Left lung (tissue), 10 donors: ENCODE data around the gene JAK3. TPM values are rescaled to one million over a fixed set of nuclear protein-coding genes. Genes with fewer than 3 reads are reported as not detected.
A peak's percentile ranks its signal among the peaks of the same experiment; 100 is the strongest.

Experiments
- ATAC-seq: fragments of 200-7000 bp; cut with Tn5 transposase; one replicate; pipeline ENCODE4 v1.9.1; 2020; ENCODE audit warnings: moderate library complexity
- DNase-seq, 4 donors: peaks; one replicate each; pipeline ENCODE4 v3.0.0-alpha.2; 2013 to 2020
- H3K27ac ChIP-seq, 2 donors: fragments of 200-600 bp; sonication (generic) in 1 of 2; one replicate each; pipeline versions ENCODE4 v1.5.0 to v1.8.0; 2020 to 2021
- H3K27me3 ChIP-seq, 2 donors: fragments of 200-600 bp; sonication (generic) in 1 of 2; one replicate each; pipeline versions ENCODE4 v1.5.0 to v1.8.0; 2020 to 2021
- H3K36me3 ChIP-seq, 2 donors: fragments of 200-600 bp; sonication (generic) in 1 of 2; one replicate each; pipeline versions ENCODE4 v1.5.0 to v1.8.0; 2020 to 2021
- H3K4me1 ChIP-seq, 2 donors: fragments of 200-600 bp; one replicate each; pipeline ENCODE4 v1.8.0; 2021
- H3K4me3 ChIP-seq, 2 donors: fragments of 200-600 bp; sonication (generic) in 1 of 2; one replicate each; pipeline versions ENCODE4 v1.5.0 to v1.8.0; 2020 to 2021; ENCODE audit warnings: mild to moderate bottlenecking in 1 of 2
- H3K9me3 ChIP-seq, 2 donors: fragments of 200-600 bp; sonication (generic) in 1 of 2; one replicate each; pipeline versions ENCODE4 v1.5.0 to v1.8.0; 2020 to 2021
- intact Hi-C, 2 donors: fragments of 100-400 bp; cut with DNase I; formaldehyde crosslinking; loops; one replicate each; pipeline versions ENCODE4 v1.11.2 to v1.14.2; 2022
- polyA plus RNA-seq, 6 donors: library from polyadenylated mRNA; unstranded; fragments of 120-200 nt; gene quantifications; one replicate each; pipeline ENCODE4 v1.2.1, GENCODE V29; 2013; ENCODE audit not compliant: insufficient read length in 6 of 6
- total RNA-seq, 2 donors: library from RNA; stranded (reverse); fragmentation: NEBNext Ultra II Directional; extraction: Animal tissue kit (Norgen Biotek cat#: 25700); gene quantifications; one replicate each; pipeline ENCODE4 v1.2.1, GENCODE V29; 2021
- TF ChIP-seq, protein P1 (sequence below), 2 donors: fragments of 200-600 bp; sonication (generic) in 1 of 2; IDR thresholded peaks; one replicate each; pipeline versions ENCODE4 v1.5.0 to v1.8.0; 2021; ENCODE audit warnings: antibody characterized with exemption in 2 of 2
- donor health status: DM: no; HTN: yes; CAD: no.
- donor health status: DM: no; HTN: no; CAD: no.

JAK3 gene
- total and polyA plus RNA-seq, 8 donors = 2.3 to 35.9 (median 3.0) TPM

DNA sequence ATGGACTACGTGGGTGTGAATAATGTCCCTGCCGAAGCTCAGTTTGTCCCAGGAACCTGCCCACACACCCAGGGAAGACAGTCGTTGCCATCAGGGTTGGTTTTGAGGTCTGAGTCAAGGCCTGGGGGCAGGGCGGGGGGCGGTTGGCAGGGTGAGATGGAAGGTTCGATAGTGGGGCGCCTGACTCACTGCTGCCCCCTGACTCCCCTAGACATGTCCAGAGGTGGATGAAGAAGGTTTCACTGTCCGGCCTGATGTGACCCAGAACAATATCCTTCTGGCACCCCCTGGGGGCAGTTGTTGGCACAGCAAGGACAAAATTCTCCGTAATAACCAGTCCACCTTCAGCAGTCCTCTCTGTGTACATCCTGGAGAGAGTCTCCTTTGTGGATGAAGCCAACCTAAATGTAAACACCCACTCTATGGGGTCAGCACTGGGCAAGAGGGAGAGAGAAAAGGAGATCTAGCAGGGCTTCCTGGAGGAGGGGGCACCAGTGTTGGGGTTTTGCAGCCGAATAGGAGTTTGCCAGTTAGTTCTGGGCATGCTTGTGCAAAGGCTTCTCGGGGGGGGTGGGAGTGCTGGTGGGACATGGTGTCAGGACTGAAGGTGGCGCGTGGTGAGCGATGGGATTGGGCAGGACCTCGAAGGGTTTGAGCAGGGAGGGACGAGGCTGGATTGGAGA is 72.4 kb downstream of the JAK3 start:
- TF ChIP-seq, protein P1, sequence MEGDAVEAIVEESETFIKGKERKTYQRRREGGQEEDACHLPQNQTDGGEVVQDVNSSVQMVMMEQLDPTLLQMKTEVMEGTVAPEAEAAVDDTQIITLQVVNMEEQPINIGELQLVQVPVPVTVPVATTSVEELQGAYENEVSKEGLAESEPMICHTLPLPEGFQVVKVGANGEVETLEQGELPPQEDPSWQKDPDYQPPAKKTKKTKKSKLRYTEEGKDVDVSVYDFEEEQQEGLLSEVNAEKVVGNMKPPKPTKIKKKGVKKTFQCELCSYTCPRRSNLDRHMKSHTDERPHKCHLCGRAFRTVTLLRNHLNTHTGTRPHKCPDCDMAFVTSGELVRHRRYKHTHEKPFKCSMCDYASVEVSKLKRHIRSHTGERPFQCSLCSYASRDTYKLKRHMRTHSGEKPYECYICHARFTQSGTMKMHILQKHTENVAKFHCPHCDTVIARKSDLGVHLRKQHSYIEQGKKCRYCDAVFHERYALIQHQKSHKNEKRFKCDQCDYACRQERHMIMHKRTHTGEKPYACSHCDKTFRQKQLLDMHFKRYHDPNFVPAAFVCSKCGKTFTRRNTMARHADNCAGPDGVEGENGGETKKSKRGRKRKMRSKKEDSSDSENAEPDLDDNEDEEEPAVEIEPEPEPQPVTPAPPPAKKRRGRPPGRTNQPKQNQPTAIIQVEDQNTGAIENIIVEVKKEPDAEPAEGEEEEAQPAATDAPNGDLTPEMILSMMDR (IDR thresholded peaks at IDR 0.05) = peak in 1 of 2 donors; percentile 47
- no peak for DNase-seq
- Histone ChIP-seq H3K4me1 (peaks cover 6 to 17% of the 10 kb centered on the region in 2 donors), H3K4me3 (no peak overlapping the region), H3K27me3 (peaks cover 0 to 32% of the 10 kb centered on the region in 2 donors), H3K27ac (no peak overlapping the region), H3K36me3 (peaks cover 0 to 27% of the 10 kb centered on the region in 2 donors), H3K9me3 (no peaks in the 10 kb centered on the region)
- no peak for ATAC-seq
- intact Hi-C loops = no loop called here

Other genes starting within 250 kb of the JAK3 start
- under 1 TPM; 0.15 to 0.37 TPM for gene UNC13A, start 159.6 kb downstream of the JAK3 start, total RNA-seq
- under 1 TPM; 0.47 to 0.98 (median 0.64) TPM for gene UNC13A, start 159.6 kb downstream of the JAK3 start, polyA plus RNA-seq
- gene MAP1S, start 128.5 kb downstream of the JAK3 start, total RNA-seq = 10 to 100 TPM; 65.1 to 82.2 TPM
- 10 to 100 TPM; 28.3 to 37.0 (median 31.5) TPM for gene MAP1S, start 128.5 kb downstream of the JAK3 start, polyA plus RNA-seq
- gene FCHO1, start 96.5 kb downstream of the JAK3 start, total RNA-seq = 10 to 100 TPM in 1 of 2 donors, 1 to 10 TPM in 1; 3.0 to 12.7 TPM
- gene FCHO1, start 96.5 kb downstream of the JAK3 start, polyA plus RNA-seq = 1 to 10 TPM in 4 of 6 donors, under 1 TPM in 2; 0.54 to 1.7 (median 1.2) TPM
- gene B3GNT3, start 52.8 kb downstream of the JAK3 start, total RNA-seq = 1 to 10 TPM; 2.1 to 5.2 TPM
- under 1 TPM in 2 of 6 donors, not detected in 4; 0.12 to 0.13 TPM for gene B3GNT3, start 52.8 kb downstream of the JAK3 start, polyA plus RNA-seq
- gene INSL3, start 26.5 kb downstream of the JAK3 start, total RNA-seq = under 1 TPM in 1 of 2 donors, not detected in 1; 0.76 TPM
- under 1 TPM in 1 of 6 donors, not detected in 5; 0.21 TPM for gene INSL3, start 26.5 kb downstream of the JAK3 start, polyA plus RNA-seq
- 1,000 to 10,000 TPM; 1,438 to 1,592 TPM for gene RPL18A, start 11.9 kb upstream of the JAK3 start, total RNA-seq
- gene RPL18A, start 11.9 kb upstream of the JAK3 start, polyA plus RNA-seq = 1,000 to 10,000 TPM; 1,124 to 1,497 (median 1,287) TPM
- under 1 TPM in 1 of 2 donors, not detected in 1; 0.55 TPM for gene SLC5A5, start 24.0 kb upstream of the JAK3 start, total RNA-seq
- under 1 TPM; 0.06 to 0.13 (median 0.08) TPM for gene SLC5A5, start 24.0 kb upstream of the JAK3 start, polyA plus RNA-seq
- gene CCDC124, start 85.0 kb upstream of the JAK3 start, total RNA-seq = 10 to 100 TPM; 60.5 to 75.7 TPM
- 10 to 100 TPM; 42.0 to 63.8 (median 53.1) TPM for gene CCDC124, start 85.0 kb upstream of the JAK3 start, polyA plus RNA-seq
- under 1 TPM; 0.06 to 0.10 TPM for gene KCNN1, start 119.1 kb upstream of the JAK3 start, total RNA-seq
- gene KCNN1, start 119.1 kb upstream of the JAK3 start, polyA plus RNA-seq = 1 to 10 TPM; 1.9 to 2.8 (median 2.2) TPM
- gene ARRDC2, start 160.2 kb upstream of the JAK3 start, total RNA-seq = 10 to 100 TPM; 23.3 to 37.8 TPM
- gene ARRDC2, start 160.2 kb upstream of the JAK3 start, polyA plus RNA-seq = 10 to 100 TPM in 3 of 6 donors, 1 to 10 TPM in 3; 7.4 to 12.1 (median 9.9) TPM
- 1 to 10 TPM; 3.1 to 5.4 TPM for gene IL12RB1, start 239.0 kb upstream of the JAK3 start, total RNA-seq
- under 1 TPM; 0.33 to 0.81 (median 0.47) TPM for gene IL12RB1, start 239.0 kb upstream of the JAK3 start, polyA plus RNA-seq
- 10 to 100 TPM; 17.0 to 30.3 TPM for gene MAST3, start 249.8 kb upstream of the JAK3 start, total RNA-seq
- 1 to 10 TPM; 4.7 to 8.4 (median 6.4) TPM for gene MAST3, start 249.8 kb upstream of the JAK3 start, polyA plus RNA-seq